Measurements from ENCODE around the gene KCTD7.
"Not testable (repeated sequence)": the region's sequence is repeated elsewhere in the genome, so short reads cannot be mapped to it uniquely, and the experiment has no call there.

Gene KCTD7

DNA sequence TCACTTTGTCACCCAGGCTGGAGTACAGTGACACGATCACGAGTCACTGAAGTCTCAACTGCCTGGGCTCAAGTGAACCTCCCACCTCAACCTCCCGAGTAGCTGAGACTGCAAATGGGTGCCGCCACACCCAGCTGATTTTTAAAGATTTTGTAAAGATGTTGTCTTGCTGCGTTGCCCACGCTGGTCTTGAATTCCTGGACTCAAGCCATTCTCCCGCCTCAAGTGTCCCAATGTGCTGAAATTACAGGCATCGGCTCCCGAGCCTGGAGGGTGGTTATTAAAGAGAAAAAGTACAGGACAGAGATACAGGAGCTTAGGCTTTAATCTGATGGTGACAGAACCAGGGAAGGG lies 55.1 kb downstream of the KCTD7 start:
- no peak for DNase-seq

DNA sequence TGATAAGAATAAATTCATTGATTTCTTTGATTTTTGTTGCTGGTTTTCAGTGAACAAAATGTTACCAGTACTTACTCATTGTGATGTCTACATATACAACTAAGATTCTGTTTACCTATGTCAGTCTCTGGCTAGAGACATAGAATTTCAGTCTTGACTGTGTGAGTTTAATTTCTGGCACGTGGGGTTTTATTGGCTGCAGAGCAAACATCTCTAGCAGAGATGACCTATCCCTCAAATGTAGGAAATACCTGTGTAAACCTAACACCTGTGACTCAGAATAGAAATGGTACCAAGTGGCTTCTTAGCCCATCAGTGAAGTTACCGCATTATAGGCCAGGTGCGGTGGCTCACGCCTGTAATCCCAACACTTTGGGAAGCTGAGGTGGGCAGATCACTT lies 57.0 kb downstream of the KCTD7 start:
- not testable (repeated sequence) for DNase-seq

- no peak for DNase-seq
Measured at GRCh38 chr7:66687186-66687585, 58.5 kb downstream of the KCTD7 start.

- DNase-seq, result not testable (repeated sequence)
Measured at GRCh38 chr7:66687672-66688071, 59.0 kb downstream of the KCTD7 start.

DNA sequence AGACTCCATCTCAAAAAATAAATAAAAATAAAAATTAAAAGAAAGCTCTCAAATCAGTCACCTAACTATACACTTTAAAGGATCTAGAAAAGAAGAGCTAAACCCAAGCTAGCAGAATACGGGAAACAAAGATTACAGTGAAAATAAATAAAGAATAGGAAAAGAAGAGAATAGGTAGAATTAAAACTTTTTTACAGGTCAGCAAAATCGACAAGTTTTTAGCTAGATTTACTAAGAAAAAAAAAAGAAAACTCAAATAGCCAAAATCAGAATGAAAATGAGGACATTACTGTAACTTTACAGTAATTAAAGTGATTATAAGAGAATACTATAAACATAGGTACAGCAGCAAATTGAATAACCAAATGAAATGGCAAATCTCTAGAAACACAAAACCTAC lies 60.4 kb downstream of the KCTD7 start:
- DNase-seq, result no peak

- no peak for DNase-seq
Measured at GRCh38 chr7:66693331-66693730, 64.7 kb downstream of the KCTD7 start.

Measured in NCI-H1436 (cell line).